ENCODE measurements around the gene DEFB128.

DNA sequence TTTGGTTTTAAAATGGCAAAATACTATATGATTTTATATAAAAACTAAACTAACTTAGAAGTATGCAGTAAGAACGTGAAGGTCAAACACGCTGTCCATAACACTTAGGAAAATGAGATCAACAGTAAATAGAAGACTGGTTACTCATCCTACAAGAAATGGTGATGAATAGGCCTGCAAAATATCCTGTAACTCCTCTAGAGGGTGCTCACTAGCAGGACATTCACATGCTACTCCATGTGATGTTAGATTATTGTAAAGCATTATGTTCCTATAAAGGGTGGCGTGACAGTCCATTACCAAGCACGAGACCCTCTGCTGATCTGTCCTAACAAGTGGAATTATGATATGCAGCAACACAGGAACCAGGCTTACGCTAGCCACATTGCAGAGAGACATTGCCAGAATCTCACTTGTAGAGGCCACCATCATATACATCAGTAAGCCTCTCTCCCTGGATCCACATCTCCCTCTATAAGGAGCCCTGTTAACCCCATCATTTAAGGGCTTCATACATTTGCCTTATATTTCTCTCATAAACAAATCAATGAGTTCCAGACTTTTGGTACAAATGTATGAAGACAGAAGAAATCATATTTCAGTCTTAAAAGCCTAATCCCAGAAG is 19.5 kb upstream of the DEFB128 start:
- TF ChIP-seq, protein P1, sequence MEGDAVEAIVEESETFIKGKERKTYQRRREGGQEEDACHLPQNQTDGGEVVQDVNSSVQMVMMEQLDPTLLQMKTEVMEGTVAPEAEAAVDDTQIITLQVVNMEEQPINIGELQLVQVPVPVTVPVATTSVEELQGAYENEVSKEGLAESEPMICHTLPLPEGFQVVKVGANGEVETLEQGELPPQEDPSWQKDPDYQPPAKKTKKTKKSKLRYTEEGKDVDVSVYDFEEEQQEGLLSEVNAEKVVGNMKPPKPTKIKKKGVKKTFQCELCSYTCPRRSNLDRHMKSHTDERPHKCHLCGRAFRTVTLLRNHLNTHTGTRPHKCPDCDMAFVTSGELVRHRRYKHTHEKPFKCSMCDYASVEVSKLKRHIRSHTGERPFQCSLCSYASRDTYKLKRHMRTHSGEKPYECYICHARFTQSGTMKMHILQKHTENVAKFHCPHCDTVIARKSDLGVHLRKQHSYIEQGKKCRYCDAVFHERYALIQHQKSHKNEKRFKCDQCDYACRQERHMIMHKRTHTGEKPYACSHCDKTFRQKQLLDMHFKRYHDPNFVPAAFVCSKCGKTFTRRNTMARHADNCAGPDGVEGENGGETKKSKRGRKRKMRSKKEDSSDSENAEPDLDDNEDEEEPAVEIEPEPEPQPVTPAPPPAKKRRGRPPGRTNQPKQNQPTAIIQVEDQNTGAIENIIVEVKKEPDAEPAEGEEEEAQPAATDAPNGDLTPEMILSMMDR (IDR thresholded peaks at IDR 0.05) = peak in 3 of 4 experiments; percentile 24 to 35 (median 35)
- TF ChIP-seq EP300 (IDR thresholded peaks at IDR 0.05) = no peak
- no peak for TF ChIP-seq POLR2AphosphoS5 (IDR thresholded peaks at IDR 0.05)
